ENCODE data around the gene C2CD4D.

C2CD4D gene

DNA sequence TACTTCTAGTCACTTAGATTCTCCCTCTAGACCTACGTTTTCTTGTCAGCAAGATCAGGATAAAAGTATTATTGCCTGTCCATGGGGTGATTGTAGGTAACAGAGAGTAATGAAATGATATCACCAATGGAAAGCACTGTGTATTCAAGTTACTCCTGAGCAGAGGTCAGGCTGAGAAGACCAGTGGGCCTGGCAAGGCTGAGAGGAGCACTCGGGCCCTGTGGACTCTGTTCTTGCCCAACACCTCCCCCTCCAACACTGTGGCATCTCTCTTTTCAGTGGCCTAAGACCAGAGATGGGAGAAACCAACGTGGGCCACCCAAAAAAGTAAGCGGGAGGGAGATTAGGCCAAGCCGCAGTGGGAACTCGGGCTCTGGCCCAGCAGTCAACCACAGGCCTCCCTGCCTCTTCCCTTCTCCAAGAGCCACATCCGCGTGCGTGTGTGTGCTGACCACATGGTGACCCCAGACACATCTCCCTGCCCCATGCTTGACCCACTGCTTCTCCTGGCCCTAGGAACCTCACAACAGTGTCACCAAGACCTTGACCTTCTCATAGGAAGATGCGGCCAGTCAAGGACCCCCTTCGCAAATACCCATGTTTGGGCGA lies 20.3 kb downstream of the C2CD4D start:
- no peak for TF ChIP-seq POLR2A (IDR thresholded peaks at IDR 0.05; ENCODE audit: low read depth, low read length)
- TF ChIP-seq SPI1 (IDR thresholded peaks at IDR 0.05; ENCODE audit: low read depth, low read length) = no peak
- TF ChIP-seq POU2F2 (IDR thresholded peaks at IDR 0.05; ENCODE audit: low read depth, low read length) = no peak
- TF ChIP-seq TAF1 (IDR thresholded peaks at IDR 0.05; ENCODE audit: low read depth, low read length) = no peak
- no peak for TF ChIP-seq PAX5 (IDR thresholded peaks at IDR 0.05; ENCODE audit: insufficient read depth, low read length, severe bottlenecking)
- TF ChIP-seq POLR2AphosphoS5 (IDR thresholded peaks at IDR 0.05; ENCODE audit: low read depth, low read length) = no peak
- DNase-seq (ENCODE audit: insufficient read length, low spot score) = no peak
- no peak for FAIRE-seq

DNA sequence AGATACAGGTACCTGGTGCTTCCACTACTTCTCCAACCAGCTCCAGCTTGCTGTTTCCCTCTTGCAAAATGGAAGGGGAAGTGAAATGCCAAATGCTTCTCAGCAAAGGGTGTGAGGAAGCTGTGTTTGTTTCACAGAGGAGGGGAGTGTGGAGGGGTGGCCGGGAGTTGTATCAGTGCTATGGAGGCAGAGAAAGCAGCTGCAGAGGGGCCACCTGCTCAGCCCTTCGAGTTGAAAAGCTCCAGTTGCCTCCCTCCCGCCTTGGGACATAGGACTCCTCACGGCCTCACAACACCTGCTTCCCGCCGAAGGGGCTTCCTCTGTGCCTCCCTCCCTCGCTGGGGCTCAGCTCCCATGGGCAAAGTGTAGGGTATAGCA lies 22.3 kb downstream of the C2CD4D start:
- no peak for DNase-seq (ENCODE audit: insufficient read length, low spot score)
- no peak for FAIRE-seq
- TF ChIP-seq SPI1 (IDR thresholded peaks at IDR 0.05; ENCODE audit: low read depth, low read length) (peak; percentile 15; the same call in 1 of the 2 replicates), POLR2AphosphoS5 (IDR thresholded peaks at IDR 0.05; ENCODE audit: low read depth, low read length) (no peak)

DNA sequence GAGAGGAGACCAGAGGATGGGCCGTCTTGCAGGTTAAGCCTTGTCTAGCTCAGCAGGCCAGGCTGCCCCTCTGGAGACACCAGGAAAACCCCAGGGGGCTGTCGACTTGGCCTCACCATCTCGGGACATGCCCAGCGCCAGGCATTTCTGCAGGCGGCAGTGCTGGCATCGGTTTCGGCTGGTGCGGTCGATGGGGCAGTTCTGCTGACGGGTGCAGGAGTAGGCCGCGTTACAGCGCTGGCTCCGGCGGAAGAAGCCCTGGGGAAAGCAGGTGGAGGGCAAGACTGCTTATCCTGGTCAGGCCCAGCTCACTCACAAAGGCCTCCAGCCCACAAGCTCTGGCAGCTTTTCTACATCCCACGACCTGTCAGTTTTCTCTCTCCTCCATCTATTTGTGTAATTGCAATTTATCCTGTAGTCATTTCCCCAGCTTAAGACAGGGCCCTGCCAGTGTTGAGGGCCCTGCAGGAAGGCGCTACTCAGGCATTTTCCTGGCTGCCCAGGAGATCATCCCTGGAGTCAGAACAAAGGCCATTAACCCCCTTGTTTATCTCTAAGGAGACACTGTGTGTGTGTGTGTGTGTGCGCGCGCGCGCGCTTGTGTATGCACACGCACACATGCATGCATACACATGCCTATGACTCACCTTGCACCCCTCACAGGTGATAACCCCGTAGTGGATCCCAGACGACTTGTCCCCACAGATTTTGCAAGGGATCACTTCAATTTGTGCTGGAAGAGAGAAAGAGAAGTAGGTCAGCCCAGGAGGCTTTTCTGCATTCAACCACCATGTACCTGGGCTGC lies 22.9 kb downstream of the C2CD4D start:
- TF ChIP-seq SPI1 (IDR thresholded peaks at IDR 0.05; ENCODE audit: low read depth, low read length) = no peak
- no peak for TF ChIP-seq POLR2A (IDR thresholded peaks at IDR 0.05; ENCODE audit: low read depth, low read length)
- no peak for TF ChIP-seq POU2F2 (IDR thresholded peaks at IDR 0.05; ENCODE audit: low read depth, low read length)
- no peak for TF ChIP-seq POLR2AphosphoS5 (IDR thresholded peaks at IDR 0.05; ENCODE audit: low read depth, low read length)
- no peak for TF ChIP-seq PAX5 (IDR thresholded peaks at IDR 0.05; ENCODE audit: insufficient read depth, low read length, severe bottlenecking)
- TF ChIP-seq TAF1 (IDR thresholded peaks at IDR 0.05; ENCODE audit: low read depth, low read length) = no peak
- no peak for DNase-seq (ENCODE audit: insufficient read length, low spot score)
- no peak for FAIRE-seq

DNA sequence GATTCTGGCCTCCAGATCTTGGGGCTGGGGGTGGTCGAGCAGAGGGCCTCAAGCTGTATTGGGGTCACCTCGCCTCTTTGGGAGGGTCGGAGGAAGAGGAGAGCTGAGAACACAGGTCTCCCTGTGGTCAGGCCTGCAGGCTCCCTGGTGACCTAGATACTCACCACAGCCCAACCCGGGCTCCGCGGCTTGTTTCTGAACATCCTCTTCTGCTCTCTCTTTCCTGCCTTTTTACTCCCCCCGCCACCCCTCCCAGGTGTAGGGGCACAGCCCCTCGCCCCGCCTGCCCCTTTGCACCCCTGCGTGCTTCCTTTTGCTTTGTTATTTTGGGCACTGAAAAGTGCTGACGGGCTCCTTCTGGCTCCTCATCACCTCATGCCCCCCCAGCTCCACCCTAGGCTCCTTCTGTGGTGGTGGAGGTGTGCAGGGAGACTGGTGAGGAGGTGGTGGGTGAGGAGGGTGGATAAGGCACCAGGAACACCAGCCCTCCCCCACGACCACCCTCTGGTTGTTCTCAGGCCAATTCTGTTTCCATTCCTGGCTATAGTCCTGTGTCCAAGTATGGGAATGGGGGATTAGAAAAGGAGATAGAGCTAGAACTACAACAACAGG lies 23.8 kb downstream of the C2CD4D start:
- FAIRE-seq (no peak), DNase-seq (ENCODE audit: insufficient read length, low spot score) (no peak)
- TF ChIP-seq POU2F2 (IDR thresholded peaks at IDR 0.05; ENCODE audit: low read depth, low read length) (no peak), SPI1 (IDR thresholded peaks at IDR 0.05; ENCODE audit: low read depth, low read length) (no peak), PAX5 (IDR thresholded peaks at IDR 0.05; ENCODE audit: insufficient read depth, low read length, severe bottlenecking) (no peak), TAF1 (IDR thresholded peaks at IDR 0.05; ENCODE audit: low read depth, low read length) (no peak), POLR2A (IDR thresholded peaks at IDR 0.05; ENCODE audit: low read depth, low read length) (no peak), POLR2AphosphoS5 (IDR thresholded peaks at IDR 0.05; ENCODE audit: low read depth, low read length) (no peak)

DNA sequence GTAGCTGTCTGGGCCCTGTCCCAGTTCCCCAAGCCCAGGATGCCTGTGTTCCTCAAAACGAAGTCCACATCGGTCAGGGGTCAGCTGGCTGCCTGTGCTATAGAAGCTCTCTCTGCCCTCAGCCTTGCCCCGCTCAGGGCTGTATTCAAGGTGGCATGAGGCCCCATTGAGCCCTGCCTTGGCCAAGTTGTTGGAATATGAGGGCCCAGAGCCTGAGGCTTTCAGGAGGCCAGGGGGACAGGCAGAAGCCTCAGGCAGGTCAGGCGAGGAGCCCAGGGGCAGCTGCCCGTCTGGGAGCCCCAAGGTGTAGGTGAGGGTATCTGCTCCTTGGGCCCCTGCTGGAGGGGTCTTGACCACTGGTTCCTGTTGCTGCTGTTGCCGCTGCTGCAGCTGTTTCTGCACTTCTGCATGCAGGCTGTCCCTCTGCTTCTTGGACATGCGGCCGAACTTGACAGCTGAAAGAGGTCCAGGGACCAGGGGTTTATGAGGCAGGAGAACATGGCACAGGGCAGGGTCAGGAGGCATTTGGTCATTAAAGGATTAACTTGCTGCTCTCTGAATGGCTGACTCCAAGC lies 24.6 kb downstream of the C2CD4D start:
- TF ChIP-seq SPI1 (IDR thresholded peaks at IDR 0.05; ENCODE audit: low read depth, low read length) = no peak
- FAIRE-seq = no peak
- no peak for DNase-seq (ENCODE audit: insufficient read length, low spot score)

DNA sequence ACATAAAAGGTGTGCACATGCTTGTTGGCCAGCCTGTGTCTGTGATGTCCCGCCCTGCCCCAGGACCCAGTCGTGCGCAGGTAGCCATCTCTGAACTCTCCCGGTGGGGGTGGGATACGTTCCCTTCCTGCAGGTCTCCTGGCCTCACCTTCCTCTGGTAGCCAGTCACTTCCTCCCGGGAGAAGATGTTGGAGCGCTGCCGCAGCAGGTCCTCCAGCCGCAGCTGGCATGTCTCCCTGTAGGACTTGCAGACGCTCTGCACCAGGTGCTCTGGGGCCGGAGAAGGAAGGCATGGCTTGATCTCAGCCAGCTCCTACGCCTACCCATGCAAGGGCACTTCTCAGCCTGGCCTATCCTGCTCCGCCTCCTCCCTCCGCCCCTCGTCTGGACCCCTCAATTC lies 25.2 kb downstream of the C2CD4D start:
- FAIRE-seq = no peak
- TF ChIP-seq POU2F2 (IDR thresholded peaks at IDR 0.05; ENCODE audit: low read depth, low read length) (no peak), POLR2A (IDR thresholded peaks at IDR 0.05; ENCODE audit: low read depth, low read length) (no peak), TAF1 (IDR thresholded peaks at IDR 0.05; ENCODE audit: low read depth, low read length) (no peak), SPI1 (IDR thresholded peaks at IDR 0.05; ENCODE audit: low read depth, low read length) (no peak), POLR2AphosphoS5 (IDR thresholded peaks at IDR 0.05; ENCODE audit: low read depth, low read length) (no peak), PAX5 (IDR thresholded peaks at IDR 0.05; ENCODE audit: insufficient read depth, low read length, severe bottlenecking) (no peak)

DNA sequence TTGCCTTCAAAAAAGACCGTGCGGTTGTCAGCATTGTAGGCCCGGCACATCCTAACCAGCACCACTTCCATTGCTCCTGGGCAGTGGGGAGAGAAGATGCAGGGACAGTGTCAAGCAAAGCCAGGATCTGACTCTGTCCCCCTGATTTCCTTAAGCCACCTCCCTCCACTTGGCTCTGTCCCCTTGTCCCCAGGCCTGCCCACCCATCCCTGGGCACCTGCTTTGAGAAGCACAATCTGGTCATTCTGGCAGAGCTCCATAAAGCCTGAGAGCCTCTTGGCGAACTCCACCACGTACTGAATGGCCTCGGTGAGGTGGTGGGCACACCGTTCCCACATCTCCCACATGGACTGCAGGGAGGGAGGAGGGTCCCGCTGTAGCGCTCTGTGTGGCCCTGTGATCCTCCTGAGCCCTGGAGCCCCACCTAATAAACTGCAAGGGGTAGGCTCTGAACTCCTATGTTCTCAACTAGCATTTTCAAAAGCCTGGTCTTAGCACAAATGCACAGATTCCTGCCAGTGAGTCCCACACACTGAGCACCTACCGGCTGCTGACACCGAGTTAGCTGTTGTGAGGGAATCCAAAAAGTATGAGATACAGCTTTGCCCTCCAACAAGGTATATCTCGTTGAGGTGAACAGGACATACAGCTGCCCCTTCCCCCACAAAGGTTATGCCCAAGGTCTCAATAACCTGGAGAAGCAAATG lies 26.2 kb downstream of the C2CD4D start:
- TF ChIP-seq POLR2A (IDR thresholded peaks at IDR 0.05; ENCODE audit: low read depth, low read length) (no peak), POU2F2 (IDR thresholded peaks at IDR 0.05; ENCODE audit: low read depth, low read length) (no peak), PAX5 (IDR thresholded peaks at IDR 0.05; ENCODE audit: insufficient read depth, low read length, severe bottlenecking) (no peak), TAF1 (IDR thresholded peaks at IDR 0.05; ENCODE audit: low read depth, low read length) (no peak), SPI1 (IDR thresholded peaks at IDR 0.05; ENCODE audit: low read depth, low read length) (no peak), POLR2AphosphoS5 (IDR thresholded peaks at IDR 0.05; ENCODE audit: low read depth, low read length) (no peak)
- DNase-seq (ENCODE audit: insufficient read length, low spot score) = no peak
- FAIRE-seq = no peak

More for the DNA sequence above, 25.2 kb downstream of the C2CD4D start:
- no peak for DNase-seq (ENCODE audit: insufficient read length, low spot score)

DNA sequence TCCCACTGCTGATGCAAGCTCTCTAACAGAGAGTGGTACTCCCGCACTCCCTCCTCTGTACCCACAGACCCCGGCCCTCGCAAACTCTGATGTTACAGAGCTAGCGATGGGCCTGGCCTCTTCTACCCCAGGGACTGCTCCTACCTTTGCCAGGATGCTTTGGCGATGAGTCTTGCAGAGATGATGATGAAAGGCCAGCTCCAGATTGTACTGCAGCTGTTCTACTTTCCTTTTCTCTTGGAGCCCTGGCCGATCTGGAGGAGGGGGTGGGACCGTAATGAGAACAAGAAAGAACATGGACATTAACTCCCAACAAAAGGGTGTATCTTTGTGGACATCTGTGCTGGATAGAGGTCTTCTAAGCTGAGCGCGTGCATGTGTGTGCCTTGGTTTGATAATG lies 28.4 kb downstream of the C2CD4D start:
- DNase-seq (ENCODE audit: insufficient read length, low spot score) = no peak
- no peak for TF ChIP-seq TAF1 (IDR thresholded peaks at IDR 0.05; ENCODE audit: low read depth, low read length)
- TF ChIP-seq POLR2A (IDR thresholded peaks at IDR 0.05; ENCODE audit: low read depth, low read length) = no peak
- no peak for TF ChIP-seq SPI1 (IDR thresholded peaks at IDR 0.05; ENCODE audit: low read depth, low read length)
- TF ChIP-seq POU2F2 (IDR thresholded peaks at IDR 0.05; ENCODE audit: low read depth, low read length) = no peak
- TF ChIP-seq POLR2AphosphoS5 (IDR thresholded peaks at IDR 0.05; ENCODE audit: low read depth, low read length) = no peak
- no peak for TF ChIP-seq PAX5 (IDR thresholded peaks at IDR 0.05; ENCODE audit: insufficient read depth, low read length, severe bottlenecking)
- FAIRE-seq = no peak

DNA sequence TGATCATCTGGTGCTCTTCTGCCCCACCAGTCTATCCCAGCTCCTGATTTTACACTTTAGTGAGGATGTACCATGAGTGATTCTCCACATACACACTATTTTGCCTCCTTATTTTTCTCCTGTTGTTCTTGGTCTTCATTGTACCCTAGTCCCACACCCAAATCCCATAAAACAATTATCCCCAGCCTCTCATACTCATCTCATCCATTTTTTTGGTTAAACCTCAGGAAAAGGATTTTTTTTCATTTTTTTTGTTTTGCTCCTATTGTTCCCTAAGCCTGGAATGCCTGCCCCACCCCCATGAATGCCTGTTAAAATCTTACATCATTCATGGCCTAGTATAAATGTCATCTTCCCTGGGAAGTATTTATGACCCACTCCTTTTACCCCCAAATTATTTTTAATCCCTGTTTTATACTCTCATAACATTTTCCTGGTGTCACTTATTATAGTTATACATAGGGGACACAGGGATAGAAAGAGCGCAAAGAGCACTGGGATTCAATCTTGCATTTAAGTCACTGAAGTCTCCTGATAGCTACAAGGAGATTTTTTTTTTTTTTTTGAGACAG lies 29.5 kb downstream of the C2CD4D start:
- DNase-seq (ENCODE audit: insufficient read length, low spot score) (no peak), FAIRE-seq (no peak)
- TF ChIP-seq PAX5 (IDR thresholded peaks at IDR 0.05; ENCODE audit: insufficient read depth, low read length, severe bottlenecking) = no peak
